ENCODE results near the gene USP6NL.

Gene USP6NL

GRCh38 chr10:11446864-11447263 lies 164.6 kb downstream of the USP6NL start:
- no peak overlapping the region for H3K4me3 ChIP-seq (ENCODE audit: control insufficient read depth, low read depth, low read length)
- DNase-seq (ENCODE audit: low read depth) = no peak
- TF ChIP-seq CTCF (IDR thresholded peaks at IDR 0.05; ENCODE audit: control insufficient read depth, insufficient read depth, low read depth, low read length, missing control alignments) = no peak

GRCh38 chr10:11446133-11446532 lies 165.3 kb downstream of the USP6NL start:
- no peak overlapping the region for H3K4me3 ChIP-seq (ENCODE audit: control insufficient read depth, low read depth, low read length)
- no peak for TF ChIP-seq CTCF (IDR thresholded peaks at IDR 0.05; ENCODE audit: control insufficient read depth, insufficient read depth, low read depth, low read length, missing control alignments)
- DNase-seq (ENCODE audit: low read depth) = no peak

GRCh38 chr10:11444531-11445228 lies 166.8 kb downstream of the USP6NL start:
- TF ChIP-seq CTCF (IDR thresholded peaks at IDR 0.05; ENCODE audit: control insufficient read depth, insufficient read depth, low read depth, low read length, missing control alignments) = no peak
- no peak for DNase-seq (ENCODE audit: low read depth)
- H3K4me3 ChIP-seq (ENCODE audit: control insufficient read depth, low read depth, low read length) = no peak overlapping the region

GRCh38 chr10:11444155-11444530 lies 167.3 kb downstream of the USP6NL start:
- TF ChIP-seq CTCF (IDR thresholded peaks at IDR 0.05; ENCODE audit: control insufficient read depth, insufficient read depth, low read depth, low read length, missing control alignments) = no peak
- DNase-seq (ENCODE audit: low read depth) = no peak
- H3K4me3 ChIP-seq (ENCODE audit: control insufficient read depth, low read depth, low read length) = no peak overlapping the region

- TF ChIP-seq CTCF (IDR thresholded peaks at IDR 0.05; ENCODE audit: control insufficient read depth, insufficient read depth, low read depth, low read length, missing control alignments) = no peak
- no peak for DNase-seq (ENCODE audit: low read depth)
- H3K4me3 ChIP-seq (ENCODE audit: control insufficient read depth, low read depth, low read length) = no peak overlapping the region
These were observed 167.8 kb downstream of the USP6NL start for GRCh38 chr10:11443468-11444154.

GRCh38 chr10:11442001-11442773 lies 169.3 kb downstream of the USP6NL start:
- no peak overlapping the region for H3K4me3 ChIP-seq (ENCODE audit: control insufficient read depth, low read depth, low read length)
- no peak for DNase-seq (ENCODE audit: low read depth)
- no peak for TF ChIP-seq CTCF (IDR thresholded peaks at IDR 0.05; ENCODE audit: control insufficient read depth, insufficient read depth, low read depth, low read length, missing control alignments)
